Neural progenitor cell (in vitro differentiated cells): Measurements from ENCODE around the gene FAM193B.

Experiments
- CTCF ChIP-seq: fragments of 200-600 bp; sonication (generic); IDR thresholded peaks from 2 replicates; pipeline ENCODE4 v1.5.1; 2017; ENCODE audit warnings: antibody characterized with exemption, mild to moderate bottlenecking
- EZH2phosphoT487 ChIP-seq: fragments of 200-600 bp; sonication (generic); IDR thresholded peaks from 2 replicates; pipeline ENCODE4 v1.6.1; 2017; ENCODE audit warnings: antibody characterized with exemption

GRCh38 chr5:177509991-177510566 is 44.3 kb downstream of the FAM193B start:
- no peak for TF ChIP-seq CTCF
- TF ChIP-seq EZH2phosphoT487 = no peak
